ENCODE results near the gene ATM. TPM values are rescaled to one million over a fixed set of nuclear protein-coding genes. Genes with fewer than 3 reads are reported as not detected.

Gene ATM
- total RNA-seq, 1 donor from 2014 or later = 78.4 TPM

- no peaks in the 10 kb centered on the region for H3K9me3 Mint-ChIP-seq
- TF ChIP-seq, protein P1, sequence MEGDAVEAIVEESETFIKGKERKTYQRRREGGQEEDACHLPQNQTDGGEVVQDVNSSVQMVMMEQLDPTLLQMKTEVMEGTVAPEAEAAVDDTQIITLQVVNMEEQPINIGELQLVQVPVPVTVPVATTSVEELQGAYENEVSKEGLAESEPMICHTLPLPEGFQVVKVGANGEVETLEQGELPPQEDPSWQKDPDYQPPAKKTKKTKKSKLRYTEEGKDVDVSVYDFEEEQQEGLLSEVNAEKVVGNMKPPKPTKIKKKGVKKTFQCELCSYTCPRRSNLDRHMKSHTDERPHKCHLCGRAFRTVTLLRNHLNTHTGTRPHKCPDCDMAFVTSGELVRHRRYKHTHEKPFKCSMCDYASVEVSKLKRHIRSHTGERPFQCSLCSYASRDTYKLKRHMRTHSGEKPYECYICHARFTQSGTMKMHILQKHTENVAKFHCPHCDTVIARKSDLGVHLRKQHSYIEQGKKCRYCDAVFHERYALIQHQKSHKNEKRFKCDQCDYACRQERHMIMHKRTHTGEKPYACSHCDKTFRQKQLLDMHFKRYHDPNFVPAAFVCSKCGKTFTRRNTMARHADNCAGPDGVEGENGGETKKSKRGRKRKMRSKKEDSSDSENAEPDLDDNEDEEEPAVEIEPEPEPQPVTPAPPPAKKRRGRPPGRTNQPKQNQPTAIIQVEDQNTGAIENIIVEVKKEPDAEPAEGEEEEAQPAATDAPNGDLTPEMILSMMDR (conservative IDR thresholded peaks at IDR 0.05) = no peak
- H3K36me3 Mint-ChIP-seq = peaks cover 26% of the 10 kb centered on the region
- no peaks in the 10 kb centered on the region for H3K4me1 Mint-ChIP-seq (ENCODE audit: unreplicated experiment)
- no peak for DNase-seq (ENCODE audit: extremely low spot score, unreplicated experiment)
- no peaks in the 10 kb centered on the region for H3K27me3 Mint-ChIP-seq
- H3K27ac Mint-ChIP-seq = no peak overlapping the region
- H3K4me3 Mint-ChIP-seq = no peak overlapping the region
These were observed 128.6 kb downstream of the ATM start for GRCh38 chr11:108351468-108351867.

GRCh38 chr11:108364159-108364558 lies 141.3 kb downstream of the ATM start:
- H3K9me3 Mint-ChIP-seq = no peaks in the 10 kb centered on the region
- TF ChIP-seq, protein P1 (conservative IDR thresholded peaks at IDR 0.05) = no peak
- H3K27ac Mint-ChIP-seq = no peak overlapping the region
- no peaks in the 10 kb centered on the region for H3K27me3 Mint-ChIP-seq
- no peak for DNase-seq (ENCODE audit: extremely low spot score, unreplicated experiment)
- H3K4me3 Mint-ChIP-seq = no peak overlapping the region
- H3K4me1 Mint-ChIP-seq (ENCODE audit: unreplicated experiment) = no peaks in the 10 kb centered on the region
- H3K36me3 Mint-ChIP-seq = peaks cover 10% of the 10 kb centered on the region

GRCh38 chr11:108368134-108368533 lies 145.3 kb downstream of the ATM start:
- Mint-ChIP-seq H3K4me1 (ENCODE audit: unreplicated experiment) (no peaks in the 10 kb centered on the region), H3K36me3 (peaks cover 13% of the 10 kb centered on the region), H3K4me3 (no peak overlapping the region), H3K27me3 (no peaks in the 10 kb centered on the region), H3K9me3 (no peaks in the 10 kb centered on the region), H3K27ac (no peak overlapping the region)
- TF ChIP-seq, protein P1 (conservative IDR thresholded peaks at IDR 0.05) = no peak
- DNase-seq (ENCODE audit: extremely low spot score, unreplicated experiment) = no peak

DNA sequence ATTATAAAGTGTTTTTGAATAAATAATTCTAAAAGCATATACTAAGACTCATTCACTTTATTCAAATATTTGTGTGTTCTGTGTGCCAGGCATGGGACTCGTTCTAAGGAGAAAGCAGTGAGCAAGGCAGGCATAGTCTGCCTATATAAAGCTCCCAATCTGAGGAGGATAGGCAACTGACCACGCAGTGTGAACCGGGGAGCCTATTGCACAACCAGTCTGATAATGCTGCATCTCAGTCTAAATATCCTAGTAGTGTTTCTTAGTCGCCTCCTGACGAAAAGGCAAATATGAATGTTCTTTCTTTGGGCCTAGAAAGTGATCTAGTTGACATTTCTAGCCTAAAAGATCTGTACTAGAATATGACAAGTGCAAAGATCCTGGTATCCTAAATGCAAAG lies 146.2 kb downstream of the ATM start:
- no peak for DNase-seq (ENCODE audit: extremely low spot score, unreplicated experiment)
- Mint-ChIP-seq H3K27ac (no peak overlapping the region), H3K4me1 (ENCODE audit: unreplicated experiment) (no peaks in the 10 kb centered on the region), H3K36me3 (peaks cover 15% of the 10 kb centered on the region), H3K4me3 (no peak overlapping the region), H3K9me3 (no peaks in the 10 kb centered on the region), H3K27me3 (no peaks in the 10 kb centered on the region)
- TF ChIP-seq, protein P1 (conservative IDR thresholded peaks at IDR 0.05) = no peak

DNA sequence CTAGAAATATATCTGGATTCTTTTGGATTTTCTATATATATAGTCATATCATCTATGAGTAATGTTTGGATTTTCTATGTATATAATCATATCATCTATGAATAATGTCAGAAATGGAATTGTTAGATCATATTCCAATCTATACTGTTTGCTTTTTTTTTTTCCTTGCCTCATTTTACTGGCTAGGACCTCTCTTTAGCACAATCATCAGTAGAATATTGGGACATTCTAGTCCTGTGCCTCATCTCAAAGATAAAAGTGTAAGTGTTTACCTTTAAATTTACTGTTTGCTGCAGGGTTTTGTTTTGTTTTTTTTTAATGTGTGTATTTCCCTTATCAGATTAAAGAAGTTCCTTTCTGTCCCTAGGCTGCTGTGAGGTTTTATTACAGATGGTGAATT lies 147.4 kb downstream of the ATM start:
- H3K36me3 Mint-ChIP-seq = peaks cover 15% of the 10 kb centered on the region
- no peaks in the 10 kb centered on the region for H3K9me3 Mint-ChIP-seq

More for the DNA sequence above, 147.4 kb downstream of the ATM start:
- Mint-ChIP-seq H3K27ac (no peak overlapping the region), H3K4me1 (ENCODE audit: unreplicated experiment) (no peaks in the 10 kb centered on the region), H3K4me3 (no peak overlapping the region), H3K27me3 (no peaks in the 10 kb centered on the region)
- TF ChIP-seq, protein P1 (conservative IDR thresholded peaks at IDR 0.05) = no peak
- no peak for DNase-seq (ENCODE audit: extremely low spot score, unreplicated experiment)

Data from type B pancreatic cell (in vitro differentiated cells).